Hematopoietic multipotent progenitor cell treated with erythropoietin and hydrocortisone succinate and interleukin-3 and kit ligand, for 4 days (in vitro differentiated cells): Measurements from ENCODE around the gene NBAS.

ENCODE experiments used
- DNase-seq: peaks from one replicate; pipeline ENCODE4 v3.0.0-alpha.2; 2015

The NBAS gene

DNA sequence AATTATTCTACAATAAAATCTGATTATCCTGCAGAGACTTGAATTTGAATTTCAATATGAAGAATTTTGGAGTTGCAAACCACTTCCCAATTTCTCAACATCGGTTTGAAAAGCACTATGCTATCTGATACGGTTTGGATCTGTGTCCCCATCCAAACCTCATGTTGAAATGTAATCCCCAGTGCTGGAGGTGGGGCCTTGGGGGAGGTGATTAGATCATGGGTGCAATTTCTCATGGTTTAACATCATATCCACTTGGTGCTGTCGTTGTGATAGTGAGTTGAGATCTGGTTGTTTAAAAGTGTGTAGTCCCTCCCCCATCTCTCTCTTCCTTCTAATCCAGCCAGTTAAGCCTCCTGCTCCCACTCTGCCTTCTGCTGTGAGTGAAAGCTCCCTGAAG is 205.7 kb downstream of the NBAS start:
- peak; percentile 46 for DNase-seq

DNA sequence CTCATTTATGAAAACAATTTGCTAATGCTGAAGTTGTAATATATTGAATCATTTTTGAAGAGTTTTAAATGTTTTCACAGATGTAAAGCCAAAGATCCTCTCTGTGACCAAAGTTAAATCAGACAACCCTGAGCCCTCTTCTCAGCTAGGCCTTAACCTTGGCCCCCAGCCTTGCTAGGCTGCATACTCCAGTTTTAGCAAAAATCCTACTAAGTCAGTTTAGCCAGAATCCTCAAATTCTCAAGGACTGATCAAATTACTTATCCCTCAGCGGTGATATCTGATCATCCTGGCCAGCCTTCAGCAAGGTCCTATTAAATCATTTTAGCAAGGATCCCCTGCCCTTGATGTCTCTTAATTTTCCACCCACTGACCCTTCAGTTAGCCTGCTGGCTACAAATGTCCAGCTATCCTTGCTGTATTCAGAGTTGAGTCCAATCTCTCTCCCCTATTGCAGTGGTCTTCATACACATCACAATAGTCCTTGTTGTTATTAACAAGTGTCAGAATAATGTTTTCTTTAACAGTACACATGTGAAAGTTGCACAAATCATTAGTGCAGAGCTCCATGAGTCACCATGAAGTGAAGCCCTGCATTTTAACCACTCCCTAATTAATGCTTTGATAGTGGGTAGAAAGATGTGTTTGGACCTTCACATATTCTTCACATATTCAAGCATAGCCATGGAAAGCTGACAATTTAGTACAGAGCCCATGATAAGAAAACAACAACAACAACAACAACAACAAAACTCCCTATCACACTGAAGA is 206.4 kb downstream of the NBAS start:
- no peak for DNase-seq

DNA sequence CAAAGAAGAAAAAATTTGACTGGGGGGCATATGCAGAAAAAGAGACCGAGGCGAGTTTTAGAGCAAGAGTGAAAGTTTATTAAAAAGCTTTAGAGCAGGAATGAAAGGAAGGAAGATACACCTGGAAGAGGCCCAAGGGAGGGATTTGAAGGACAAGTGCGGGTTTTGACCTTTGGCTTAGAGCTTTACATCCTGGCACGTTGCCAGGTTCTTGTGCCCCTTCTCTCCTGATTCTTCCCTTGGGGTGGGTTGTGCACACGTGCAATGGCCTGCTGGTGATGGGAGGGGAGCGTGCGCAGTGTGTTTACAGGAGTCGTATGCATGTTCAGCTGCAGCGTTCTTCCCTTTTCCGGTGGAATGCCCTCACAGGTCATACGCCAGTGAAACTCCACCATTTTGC is 208.8 kb downstream of the NBAS start:
- no peak for DNase-seq

DNA sequence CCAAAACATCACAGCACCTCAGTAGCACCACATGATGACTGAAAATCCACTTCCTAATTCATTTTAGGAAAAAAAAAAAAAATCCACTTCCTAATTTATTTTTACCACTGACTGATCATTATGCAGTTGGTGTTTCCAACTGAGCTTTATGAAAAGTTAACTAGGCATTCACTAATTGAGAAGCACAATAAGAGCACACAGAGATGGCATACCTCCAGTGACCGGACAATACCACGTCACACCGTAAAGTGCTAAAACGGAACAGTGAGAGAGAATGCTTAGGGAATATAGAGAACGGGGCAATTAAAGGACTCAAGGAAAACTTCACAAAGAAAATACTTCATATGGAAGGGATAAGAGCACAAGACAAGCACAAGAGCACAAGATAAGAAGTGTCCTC is 212.5 kb downstream of the NBAS start:
- no peak for DNase-seq

DNA sequence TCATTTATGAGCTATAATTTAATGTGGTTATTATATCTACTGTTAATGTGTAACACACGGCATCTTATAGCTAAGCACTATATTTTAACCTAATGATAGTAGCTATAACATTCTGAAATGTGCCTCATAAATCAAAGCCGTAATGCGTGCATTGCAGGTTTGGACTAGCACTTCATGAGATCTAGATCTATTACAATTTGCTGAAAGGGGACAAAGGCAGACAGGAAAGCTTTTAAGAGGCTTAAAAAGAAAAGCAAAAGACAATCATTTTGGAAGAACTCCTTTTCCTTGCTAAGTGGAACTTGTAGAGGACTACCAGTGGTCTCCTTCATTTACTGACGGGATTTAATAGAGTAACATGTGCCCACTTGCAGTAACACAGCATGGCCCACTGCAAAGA is 213.1 kb downstream of the NBAS start:
- DNase-seq = no peak

DNA sequence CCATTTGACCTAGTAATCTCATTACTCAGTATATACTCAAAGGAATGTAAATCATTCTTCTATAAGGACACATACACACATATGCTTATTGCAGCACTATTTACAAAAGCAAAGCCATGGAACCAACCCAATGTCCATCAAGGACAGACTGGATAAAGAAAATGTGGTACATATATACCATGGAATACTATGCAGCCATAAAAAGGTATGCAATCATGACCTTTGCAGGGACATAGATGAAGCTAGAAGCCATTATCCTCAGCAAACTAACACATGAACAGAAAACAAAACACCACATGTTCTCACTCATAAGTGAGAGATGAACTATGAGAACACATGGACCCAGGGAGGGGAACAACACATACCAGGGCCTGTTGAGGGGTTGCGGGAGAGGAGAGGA is 214.5 kb downstream of the NBAS start:
- no peak for DNase-seq

DNA sequence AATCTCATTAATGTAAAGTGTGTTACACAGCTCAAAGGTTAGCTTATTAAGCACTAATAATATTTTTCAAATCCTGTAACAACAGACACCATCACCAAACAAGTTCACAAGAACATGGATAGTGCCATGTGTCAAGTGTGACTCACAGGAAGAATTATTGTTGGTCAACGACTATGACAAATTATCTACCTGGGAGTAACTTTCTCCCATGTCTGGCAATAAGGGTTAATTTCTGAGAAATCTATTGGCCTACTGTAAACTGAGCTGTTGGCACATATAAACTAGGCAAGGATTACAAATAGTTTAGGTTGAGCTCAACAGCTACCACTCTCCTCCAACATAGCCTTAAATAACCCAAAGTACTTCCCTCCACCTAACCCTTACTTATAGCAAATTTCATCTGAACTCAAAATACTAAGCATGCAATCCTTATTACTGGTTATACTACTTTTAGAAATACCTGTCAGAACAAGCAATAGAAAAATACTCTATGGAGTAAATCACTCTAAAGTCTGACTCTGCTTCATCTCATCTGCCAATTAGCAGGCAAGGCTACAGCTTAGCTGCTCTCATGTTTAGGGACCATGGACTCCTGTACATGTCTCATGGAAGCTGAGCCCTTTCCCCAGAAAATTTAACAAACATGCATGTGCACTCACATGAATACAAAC is 223.0 kb downstream of the NBAS start:
- no peak for DNase-seq

DNA sequence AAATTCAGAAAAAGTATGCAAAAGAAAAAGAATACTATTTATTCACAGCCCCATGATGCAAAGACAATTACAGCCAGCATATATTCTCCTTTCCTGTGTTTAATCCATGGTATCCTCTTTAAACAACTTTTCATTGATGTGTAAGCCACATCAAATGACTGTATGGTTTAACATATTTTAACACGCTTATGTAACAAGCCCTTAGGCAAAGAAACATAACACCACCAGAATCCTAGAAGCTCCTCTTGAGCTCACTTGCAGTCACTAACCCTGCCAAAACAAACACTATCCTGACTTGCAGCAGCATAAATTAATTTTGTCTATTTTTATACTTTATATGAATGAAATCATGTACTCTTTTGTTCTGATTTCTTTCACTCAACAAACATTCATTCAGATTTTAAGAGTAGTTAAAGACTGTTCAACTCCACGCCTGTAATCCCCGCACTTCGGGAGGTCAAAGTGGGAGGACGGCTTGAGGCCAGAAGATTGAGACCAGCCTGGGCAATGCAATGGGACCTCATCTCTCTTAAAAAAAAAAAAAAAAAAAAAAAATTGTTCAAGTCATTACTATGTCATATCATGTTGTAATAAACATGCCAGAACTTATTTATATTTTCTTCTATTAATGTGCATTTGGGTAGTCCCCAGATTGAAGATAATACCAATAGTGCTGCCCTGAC is 226.3 kb downstream of the NBAS start:
- DNase-seq = no peak

DNA sequence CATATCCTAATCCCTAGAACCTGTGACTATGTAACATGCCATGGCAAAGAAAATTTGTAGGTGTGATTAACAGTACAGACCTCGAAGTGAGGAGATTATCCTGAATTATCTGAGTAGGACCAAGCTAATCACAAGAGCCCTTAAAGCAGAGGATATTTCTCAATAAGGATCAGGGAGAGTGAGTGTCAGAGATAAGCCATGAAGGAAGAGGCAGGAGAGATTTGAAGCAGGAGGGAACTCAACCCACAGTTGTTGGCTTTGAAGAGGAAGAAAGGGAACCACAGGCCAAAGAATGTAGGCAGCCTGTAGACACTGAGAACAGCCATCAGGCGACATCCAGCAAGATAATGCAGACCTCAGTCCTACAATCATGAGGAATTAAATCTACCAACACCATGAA is 229.3 kb downstream of the NBAS start:
- peak; percentile 39 for DNase-seq

DNA sequence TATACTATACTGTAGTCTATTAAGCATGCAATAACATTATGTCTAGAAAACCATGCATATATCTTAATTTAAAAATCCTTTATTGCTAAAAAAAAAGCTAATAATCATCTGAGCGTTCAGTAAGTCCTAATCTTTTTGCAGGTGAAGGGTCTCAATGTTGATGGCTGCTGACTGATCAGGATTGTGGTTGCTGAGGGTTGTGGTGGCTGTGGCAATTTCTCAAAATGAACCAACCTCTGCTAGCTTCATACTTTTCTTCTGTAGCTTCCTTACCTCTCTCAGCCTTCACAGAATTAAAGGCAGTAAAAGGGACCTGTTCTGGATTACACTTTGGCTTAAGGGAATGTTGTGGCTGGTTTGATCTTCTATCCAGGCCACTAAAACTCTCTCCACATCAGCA is 235.8 kb downstream of the NBAS start:
- no peak for DNase-seq

DNA sequence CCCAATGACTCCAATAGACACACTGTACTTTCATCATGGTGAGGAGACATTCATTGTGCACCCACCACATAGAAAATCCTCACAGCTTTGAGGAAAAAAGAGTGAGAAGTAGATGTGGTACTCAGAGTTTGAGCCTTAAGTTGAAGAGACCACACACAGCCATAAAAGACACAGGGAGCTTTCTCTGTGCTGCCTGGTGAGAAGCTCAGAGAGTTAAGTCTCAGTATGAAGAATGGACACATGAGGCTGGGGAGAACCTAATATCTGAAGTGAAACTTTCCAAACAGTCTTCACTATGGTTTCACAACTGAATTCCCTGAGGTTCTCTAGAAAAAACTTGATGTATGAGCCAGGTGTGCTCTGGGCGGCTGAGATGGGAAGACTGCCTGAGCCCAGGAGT is 237.9 kb downstream of the NBAS start:
- no peak for DNase-seq

DNA sequence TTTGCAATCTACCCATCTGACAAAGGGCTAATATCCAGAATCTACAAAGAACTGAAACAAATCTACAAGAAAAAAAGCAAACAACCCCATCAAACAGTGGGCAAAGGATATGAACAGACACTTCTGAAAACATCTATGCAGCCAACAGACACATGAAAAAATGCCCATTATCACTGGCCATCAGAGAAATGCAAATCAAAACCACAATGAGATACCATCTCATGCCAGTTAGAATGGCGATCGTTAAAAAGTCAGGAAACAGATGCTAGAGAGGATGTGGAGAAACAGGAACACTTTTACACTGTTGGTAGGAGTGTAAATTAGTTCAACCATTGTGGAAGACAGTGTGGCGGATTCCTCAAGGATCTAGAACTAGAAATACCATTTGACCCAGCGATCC is 239.7 kb downstream of the NBAS start:
- DNase-seq = peak; percentile 33

DNA sequence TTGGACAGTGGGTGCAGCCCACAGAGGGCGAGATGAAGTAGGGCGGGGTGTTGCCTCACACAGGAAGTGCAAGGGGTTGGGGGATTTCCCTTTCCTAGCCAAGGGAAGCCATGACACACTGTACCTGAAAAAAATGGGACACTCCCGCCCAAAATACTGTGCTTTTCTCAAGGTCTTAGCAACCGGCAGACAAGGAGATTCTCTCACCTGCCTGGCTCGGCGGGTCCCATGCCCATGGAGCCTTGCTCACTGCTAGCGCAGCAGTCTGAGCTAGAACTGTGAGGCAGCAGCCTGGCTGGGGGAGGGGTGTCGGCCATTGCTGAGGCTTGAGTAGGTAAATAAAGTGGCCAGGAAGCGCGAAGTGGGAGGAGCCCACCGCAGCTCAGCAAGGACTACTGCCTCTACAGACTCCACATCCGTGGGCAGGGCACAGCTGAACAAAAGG is 244.7 kb downstream of the NBAS start:
- DNase-seq = no peak

DNA sequence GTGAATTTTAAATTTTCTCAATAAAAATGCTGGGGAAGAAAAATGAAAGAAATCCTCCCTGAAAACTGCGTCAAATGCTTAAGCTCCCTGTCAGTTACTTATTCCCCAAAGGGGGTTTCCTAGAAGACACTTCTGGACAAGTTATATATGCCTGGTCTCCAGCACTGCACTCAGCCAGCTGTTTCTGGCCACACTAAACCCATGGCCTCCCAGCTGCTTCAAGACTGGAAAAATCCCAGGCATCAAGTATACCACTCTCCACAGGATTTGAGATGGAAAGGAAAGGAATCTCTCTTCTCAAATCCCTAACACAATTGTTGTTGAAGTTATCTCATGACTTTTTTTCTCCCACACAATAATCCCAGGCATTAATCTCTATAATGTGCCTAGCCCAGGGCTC is 245.7 kb downstream of the NBAS start:
- no peak for DNase-seq

DNA sequence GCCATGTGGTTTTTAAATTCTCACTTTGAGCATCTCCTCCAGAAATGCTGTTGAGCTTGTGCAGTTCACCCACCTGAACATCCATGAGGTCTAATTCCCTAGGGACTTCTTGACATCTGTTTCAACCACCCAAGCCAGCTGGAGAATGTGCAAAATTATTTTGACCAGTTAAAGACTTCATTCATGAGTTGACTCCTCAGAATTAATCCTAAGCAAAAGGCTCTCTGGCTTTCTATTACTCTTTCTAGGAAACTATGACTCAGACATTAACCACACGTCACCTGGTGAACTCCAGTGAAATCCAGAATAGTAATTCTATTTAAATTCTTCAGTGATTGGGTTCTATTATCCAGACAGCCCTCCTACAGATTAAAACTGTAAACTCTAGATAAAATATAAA is 247.5 kb downstream of the NBAS start:
- DNase-seq = peak; percentile 52

DNA sequence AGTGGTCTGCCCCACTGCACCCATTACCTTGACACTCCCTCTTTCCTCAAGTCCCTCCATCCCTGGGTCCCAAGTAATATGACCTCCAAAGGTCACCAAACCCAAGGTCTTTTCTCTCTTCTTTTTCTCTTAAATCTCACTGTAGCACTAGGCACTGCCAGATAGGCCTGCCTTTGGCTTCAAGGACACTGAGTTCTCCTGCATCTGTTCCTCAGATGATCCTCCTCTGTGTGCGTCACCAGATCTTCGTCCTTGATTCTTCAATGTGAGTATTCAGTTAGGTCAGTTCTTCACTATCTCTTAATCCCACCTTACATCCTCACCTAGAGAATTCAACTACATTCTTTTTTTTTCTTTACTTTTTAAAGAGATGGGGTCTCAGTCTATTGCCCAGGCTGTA is 249.2 kb downstream of the NBAS start:
- peak; percentile 33 for DNase-seq

DNA sequence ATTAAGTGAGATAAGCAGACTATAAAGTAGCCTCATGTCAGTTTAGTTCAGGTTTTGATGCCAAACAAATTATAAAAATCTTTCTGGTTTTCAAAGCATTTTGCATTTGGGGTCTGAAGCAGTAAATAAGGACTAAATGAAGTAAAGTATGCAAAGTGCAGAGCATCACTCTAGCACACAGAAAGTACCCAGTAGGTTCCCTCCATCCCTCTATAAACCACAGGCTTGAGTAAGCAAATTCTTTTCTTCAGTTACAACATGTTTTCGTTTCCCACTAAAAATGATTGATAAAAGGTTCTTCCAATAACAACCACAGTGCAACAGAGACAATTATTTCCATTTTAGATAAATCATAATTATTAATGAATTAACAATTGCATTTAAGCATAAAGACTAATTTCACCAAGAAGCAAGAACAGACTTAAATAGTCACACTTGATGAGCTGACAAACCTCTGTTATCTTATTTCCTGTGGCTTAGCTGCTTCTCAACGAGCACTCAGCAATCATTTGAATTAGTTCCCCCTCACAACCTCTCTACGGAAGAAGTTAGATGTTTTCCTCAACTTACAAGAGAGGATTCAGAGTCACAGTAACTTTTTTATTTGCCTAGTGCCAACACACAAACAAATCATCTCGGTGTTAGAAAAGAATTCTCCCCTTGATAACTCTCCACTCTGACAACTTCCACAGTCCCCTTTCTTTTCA is 249.8 kb downstream of the NBAS start:
- DNase-seq = peak; percentile 82

DNA sequence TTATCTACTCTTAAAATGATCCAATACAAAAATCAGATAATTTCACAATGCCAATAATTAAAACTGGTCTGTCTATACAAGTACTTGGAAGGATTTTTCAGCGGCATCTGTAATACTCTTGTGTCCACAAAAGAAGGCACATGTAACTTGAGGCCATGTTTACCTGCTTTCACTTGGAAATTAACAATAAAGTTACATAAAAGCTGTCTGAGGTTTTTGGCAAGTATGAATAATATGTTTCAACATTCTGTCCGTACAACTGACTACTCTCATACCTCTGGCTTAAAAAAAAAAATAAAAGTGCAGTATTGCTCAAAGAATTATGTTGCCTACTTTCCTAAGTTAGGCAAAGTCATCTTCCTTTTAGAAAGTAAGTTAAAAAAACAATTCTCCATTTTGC is 253.6 kb downstream of the NBAS start:
- no peak for DNase-seq

DNA sequence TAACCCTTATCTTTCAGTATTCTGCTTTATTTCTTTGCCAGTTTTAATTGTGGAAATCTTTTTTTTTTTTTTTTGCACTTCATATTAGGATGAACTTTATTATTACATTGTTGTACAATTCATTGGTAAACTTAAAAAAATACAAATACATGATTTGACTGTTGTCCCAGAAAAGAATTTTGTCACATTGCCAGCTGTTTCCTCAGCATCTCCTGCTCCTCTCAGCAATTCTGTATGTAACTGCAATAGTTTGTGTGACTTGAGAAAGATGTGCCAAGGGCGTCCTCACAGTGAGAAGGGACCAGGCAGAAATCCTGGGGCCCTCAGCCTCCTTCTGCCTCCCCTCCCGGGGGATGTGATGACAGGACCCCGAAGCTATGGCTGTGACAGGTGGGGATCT is 254.4 kb downstream of the NBAS start:
- DNase-seq = no peak

DNA sequence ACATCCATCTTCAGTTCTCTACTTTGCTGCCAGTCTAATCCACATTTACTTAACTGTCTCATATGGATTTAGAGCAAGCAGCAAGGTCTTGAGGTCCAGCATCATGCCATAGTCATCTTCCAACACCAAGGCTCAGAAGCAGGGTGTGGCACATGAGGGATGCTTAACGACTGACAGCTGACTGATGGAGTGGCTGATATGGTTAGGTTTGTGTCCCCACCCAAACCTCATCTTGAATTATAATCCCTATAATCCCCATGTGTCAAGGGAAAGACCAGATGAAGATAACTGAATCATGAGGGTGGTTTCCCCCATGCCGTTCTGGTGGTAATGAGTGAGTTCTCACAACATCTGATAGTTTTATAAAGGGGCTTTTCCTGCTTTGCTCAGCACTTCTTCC is 257.3 kb downstream of the NBAS start:
- DNase-seq = peak; percentile 26

DNA sequence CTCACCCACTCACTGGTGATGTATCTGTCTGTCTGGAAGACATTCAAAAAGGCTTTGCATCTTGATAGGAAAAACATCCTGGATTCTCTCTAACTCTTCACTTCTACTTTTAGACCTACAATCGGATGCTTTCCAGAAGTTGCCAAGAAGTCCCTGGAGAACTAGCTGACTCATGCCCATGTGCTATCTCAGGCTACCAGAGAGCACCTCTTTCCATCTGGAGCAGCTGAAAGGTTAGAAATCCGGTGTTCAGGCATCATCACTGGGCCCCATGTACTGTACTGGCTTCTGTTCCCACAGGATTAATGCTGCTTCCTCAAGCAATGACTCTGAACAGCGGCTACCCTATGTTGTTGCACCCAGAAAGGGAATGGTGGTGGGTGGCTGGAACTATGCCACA is 259.0 kb downstream of the NBAS start:
- no peak for DNase-seq

DNA sequence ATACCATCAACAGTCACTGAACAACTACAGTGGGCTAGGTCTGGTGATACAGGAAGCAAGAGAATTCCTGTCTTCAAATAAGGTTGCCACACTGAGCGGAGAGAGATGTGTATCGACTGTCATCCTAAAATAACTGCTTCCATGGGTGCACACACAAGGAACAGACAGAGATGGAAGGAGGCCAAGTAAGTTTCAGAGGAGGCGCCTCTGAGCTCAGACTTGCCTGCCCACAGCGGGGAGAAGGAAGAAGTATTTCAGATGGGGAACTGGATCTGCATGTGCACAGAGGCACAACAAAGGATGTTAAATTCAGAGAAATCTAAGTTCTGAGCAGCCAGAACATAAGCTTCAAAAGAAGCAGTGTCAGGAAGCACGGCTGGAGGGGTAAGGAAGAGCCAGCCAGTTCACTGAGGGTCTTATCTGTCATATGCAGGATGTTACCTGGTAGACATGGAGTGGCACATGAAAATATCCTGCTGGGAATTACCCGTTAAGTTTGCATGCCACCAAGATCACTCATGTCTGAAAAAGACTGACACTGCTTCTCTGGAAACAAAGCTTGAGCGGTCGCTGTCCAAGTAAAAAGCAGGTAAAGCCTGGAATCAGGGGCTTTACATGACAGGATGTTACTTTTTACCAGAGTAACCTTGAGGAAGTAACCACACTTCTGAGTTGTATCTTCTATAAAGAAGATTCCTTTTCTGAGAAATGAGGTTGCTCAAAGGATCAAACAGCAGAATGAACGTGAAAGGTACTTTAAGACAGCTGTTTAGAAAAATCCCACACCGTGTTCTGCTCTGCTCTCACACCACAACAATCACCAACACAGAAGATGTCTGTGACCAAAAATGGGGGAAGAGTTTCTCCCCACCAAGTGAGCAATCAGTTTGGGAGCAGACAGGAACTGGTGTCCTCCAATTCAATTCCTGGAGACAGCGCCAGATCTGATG is 260.2 kb downstream of the NBAS start:
- peak; percentile 55 for DNase-seq
